ENCODE data around the gene PSMF1.

The PSMF1 gene

GRCh38 chr20:1121429-1121828 lies 3.0 kb downstream of the PSMF1 start:
- H3K4me1 ChIP-seq (ENCODE audit: low read length) = peaks cover 31% of the 10 kb centered on the region
- H3K4me3 ChIP-seq (ENCODE audit: low read length) = no peak overlapping the region
- no peak for DNase-seq
- no peaks in the 10 kb centered on the region for H3K9me3 ChIP-seq (replicated peaks; ENCODE audit: insufficient read depth, low read length)
- no peaks in the 10 kb centered on the region for H4K20me1 ChIP-seq (ENCODE audit: insufficient read depth, low read length)
- no peak overlapping the region for H3K27ac ChIP-seq (ENCODE audit: low read length)
- TF ChIP-seq CTCF (IDR thresholded peaks at IDR 0.05; ENCODE audit: low read length) = no peak
- no peak for TF ChIP-seq EZH2phosphoT487 (IDR thresholded peaks at IDR 0.05; ENCODE audit: low read length)
- H3K9ac ChIP-seq (ENCODE audit: low read length) = no peak overlapping the region
- H3K4me2 ChIP-seq (ENCODE audit: low read depth, low read length) = no peak overlapping the region
- H2AFZ ChIP-seq (ENCODE audit: low read length) = no peak overlapping the region
- peaks cover 80% of the 10 kb centered on the region for H3K79me2 ChIP-seq (ENCODE audit: low read length)
- H3K36me3 ChIP-seq (replicated peaks; ENCODE audit: insufficient read depth, low read length) = 0 out of 2 replicates have a peak, but pooled peaks cover 7% of the 10 kb centered on the region
- H3K9me2 ChIP-seq (replicated peaks; ENCODE audit: insufficient read depth, low read length) = no peaks in the 10 kb centered on the region
- no peaks in the 10 kb centered on the region for H3F3A ChIP-seq (ENCODE audit: insufficient read depth, low read length)
- no peaks in the 10 kb centered on the region for H3K27me3 ChIP-seq (replicated peaks; ENCODE audit: insufficient read depth, low read length)

- no peaks in the 10 kb centered on the region for H3K9me2 ChIP-seq (replicated peaks; ENCODE audit: insufficient read depth, low read length)
- H3K4me1 ChIP-seq (ENCODE audit: low read length) = peaks cover 31% of the 10 kb centered on the region
- peak overlapping the region; percentile 27 for H3K4me2 ChIP-seq (ENCODE audit: low read depth, low read length)
- H2AFZ ChIP-seq (ENCODE audit: low read length) = no peak overlapping the region
- peaks cover 80% of the 10 kb centered on the region for H3K79me2 ChIP-seq (ENCODE audit: low read length)
- peaks cover 11% of the 10 kb centered on the region; the same call in 1 of the 2 replicates for H3K36me3 ChIP-seq (replicated peaks; ENCODE audit: insufficient read depth, low read length)
- H3K9me3 ChIP-seq (replicated peaks; ENCODE audit: insufficient read depth, low read length) = no peaks in the 10 kb centered on the region
- TF ChIP-seq CTCF (IDR thresholded peaks at IDR 0.05; ENCODE audit: low read length) = no peak
- no peak for TF ChIP-seq EZH2 (optimal IDR thresholded peaks at IDR 0.05; ENCODE audit: low read depth, low read length)
- TF ChIP-seq EZH2phosphoT487 (IDR thresholded peaks at IDR 0.05; ENCODE audit: low read length) = no peak
- no peaks in the 10 kb centered on the region for H3F3A ChIP-seq (ENCODE audit: insufficient read depth, low read length)
- H3K27ac ChIP-seq (ENCODE audit: low read length) = peak overlapping the region; percentile 3; the same call in 1 of the 2 replicates
- H3K4me3 ChIP-seq (ENCODE audit: low read length) = no peak overlapping the region; the same call in 1 of the 2 replicates
- H3K27me3 ChIP-seq (replicated peaks; ENCODE audit: insufficient read depth, low read length) = no peaks in the 10 kb centered on the region
- DNase-seq = no peak
- no peak overlapping the region; the same call in 1 of the 2 replicates for H3K9ac ChIP-seq (ENCODE audit: low read length)
- no peaks in the 10 kb centered on the region for H4K20me1 ChIP-seq (ENCODE audit: insufficient read depth, low read length)
These were observed 4.2 kb downstream of the PSMF1 start for GRCh38 chr20:1122388-1123315.

- no peak overlapping the region for H3K4me3 ChIP-seq (ENCODE audit: low read length)
- peaks cover 31% of the 10 kb centered on the region for H3K4me1 ChIP-seq (ENCODE audit: low read length)
- H3K27ac ChIP-seq (ENCODE audit: low read length) = no peak overlapping the region
- no peaks in the 10 kb centered on the region for H3K27me3 ChIP-seq (replicated peaks; ENCODE audit: insufficient read depth, low read length)
- no peak overlapping the region for H3K4me2 ChIP-seq (ENCODE audit: low read depth, low read length)
- peaks cover 11% of the 10 kb centered on the region; the same call in 1 of the 2 replicates for H3K36me3 ChIP-seq (replicated peaks; ENCODE audit: insufficient read depth, low read length)
- H4K20me1 ChIP-seq (ENCODE audit: insufficient read depth, low read length) = no peaks in the 10 kb centered on the region
- TF ChIP-seq EZH2phosphoT487 (IDR thresholded peaks at IDR 0.05; ENCODE audit: low read length) = no peak
- no peak for TF ChIP-seq CTCF (IDR thresholded peaks at IDR 0.05; ENCODE audit: low read length)
- no peak for TF ChIP-seq EZH2 (optimal IDR thresholded peaks at IDR 0.05; ENCODE audit: low read depth, low read length)
- H2AFZ ChIP-seq (ENCODE audit: low read length) = no peak overlapping the region
- H3F3A ChIP-seq (ENCODE audit: insufficient read depth, low read length) = no peaks in the 10 kb centered on the region
- no peak for DNase-seq
- H3K9me2 ChIP-seq (replicated peaks; ENCODE audit: insufficient read depth, low read length) = no peaks in the 10 kb centered on the region
- peaks cover 77% of the 10 kb centered on the region for H3K79me2 ChIP-seq (ENCODE audit: low read length)
- no peaks in the 10 kb centered on the region for H3K9me3 ChIP-seq (replicated peaks; ENCODE audit: insufficient read depth, low read length)
- H3K9ac ChIP-seq (ENCODE audit: low read length) = no peak overlapping the region
These were observed 5.3 kb downstream of the PSMF1 start for GRCh38 chr20:1123666-1124065.

All from MM.1S (cell line).